Measurements from ENCODE around the gene IKBKG.
"Not testable (repeated sequence)": the region's sequence is repeated elsewhere in the genome, so short reads cannot be mapped to it uniquely, and the experiment has no call there.

Gene IKBKG

DNA sequence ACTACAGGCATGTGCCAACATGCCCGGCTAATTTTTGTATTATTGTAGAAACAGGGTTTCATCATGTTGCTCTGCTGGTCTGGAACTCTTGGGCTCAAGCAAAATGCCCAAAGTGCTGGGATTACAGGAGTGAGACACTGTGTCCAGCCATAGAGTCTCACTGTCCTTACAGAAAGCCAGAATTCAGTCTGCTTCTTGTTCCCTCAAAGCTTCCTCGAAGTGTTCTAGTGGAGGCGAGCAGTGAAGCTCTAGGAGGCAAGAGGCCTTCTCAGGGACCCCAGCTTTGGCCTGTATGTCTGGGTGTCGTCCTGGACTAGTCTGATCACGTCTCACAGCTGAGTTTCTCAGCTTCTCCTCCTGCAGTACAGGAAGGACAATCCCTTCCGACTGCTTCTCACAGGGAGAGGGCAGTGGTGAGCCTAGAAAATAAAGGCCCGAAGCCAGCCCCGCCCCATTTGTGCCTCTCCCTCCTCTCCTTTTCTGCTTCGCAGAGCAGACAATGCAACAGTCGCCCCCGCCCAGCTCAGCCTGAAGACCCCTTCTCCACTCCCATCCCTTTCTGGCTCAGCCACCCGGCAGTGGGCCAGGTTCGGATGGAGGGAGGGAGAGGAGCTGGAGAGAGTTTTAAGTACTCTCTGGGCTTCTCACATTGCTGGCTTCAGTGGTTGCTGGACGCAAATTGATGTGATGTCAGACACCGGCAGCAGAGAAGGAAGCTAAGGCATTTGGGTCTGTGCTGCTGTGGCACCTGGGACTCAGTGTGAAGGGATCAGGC lies 20.3 kb upstream of the IKBKG start:
- DNase-seq: peak; percentile 65

DNA sequence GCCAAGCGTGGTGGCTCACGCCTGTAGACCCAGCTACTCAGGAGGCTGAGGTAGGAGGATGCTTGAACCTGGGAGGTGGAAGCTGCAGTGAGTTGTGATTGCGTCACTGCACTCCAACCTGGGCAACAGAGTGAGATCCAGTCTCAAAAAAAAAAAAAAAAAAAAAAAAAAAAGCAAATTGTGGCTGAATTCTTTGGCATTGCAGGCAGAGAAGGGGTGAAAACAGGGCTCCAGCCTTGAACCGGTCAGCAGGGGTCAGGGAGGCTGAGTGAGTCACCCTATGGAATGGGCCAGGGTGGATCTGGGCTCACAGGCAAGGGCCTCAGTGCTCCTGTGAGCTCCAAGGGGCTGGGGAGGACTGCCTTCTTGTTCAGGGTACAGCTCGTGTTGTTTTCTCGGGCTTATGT lies 18.2 kb upstream of the IKBKG start:
- no peak for DNase-seq

DNA sequence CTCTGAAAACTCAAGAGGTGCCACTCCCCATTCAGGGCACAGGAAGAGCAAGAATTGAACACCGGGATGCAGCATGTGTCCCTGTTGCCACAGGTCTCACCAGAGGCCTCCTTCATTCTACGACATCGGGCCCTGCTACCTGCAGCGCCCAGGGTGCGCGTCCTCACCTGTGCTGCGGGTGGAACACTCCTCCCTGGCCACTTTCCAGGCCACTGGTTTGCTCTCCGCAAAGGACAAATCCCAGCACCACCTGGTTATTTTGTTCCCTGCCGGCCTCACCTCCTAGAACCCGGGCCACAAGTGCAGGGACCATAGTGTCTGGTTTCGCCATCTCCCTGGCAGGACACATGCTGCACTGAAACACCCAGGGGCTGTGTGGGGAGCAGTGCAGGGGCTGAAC lies 17.1 kb upstream of the IKBKG start:
- DNase-seq: no peak

DNA sequence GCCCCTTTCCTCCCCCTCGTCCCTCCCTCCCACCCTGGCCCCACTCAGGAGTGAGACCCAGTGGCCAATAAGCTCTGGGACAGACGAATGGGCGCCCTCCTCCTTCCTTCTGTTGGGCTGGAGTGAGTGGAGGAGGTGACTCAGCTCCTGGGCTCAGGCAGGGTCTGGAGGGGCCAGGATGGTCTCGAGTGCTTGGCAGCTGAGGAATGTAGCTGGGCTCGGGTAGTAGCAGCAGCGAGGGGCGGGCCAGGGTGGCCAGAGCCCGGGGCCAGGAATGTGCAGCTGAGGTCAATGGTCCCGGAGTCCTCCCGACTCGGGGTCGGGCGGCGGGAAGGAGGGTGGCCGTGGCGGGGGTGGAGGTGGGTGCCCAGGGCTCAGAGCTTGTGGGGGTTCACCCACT lies 15.8 kb upstream of the IKBKG start:
- DNase-seq: no peak

DNA sequence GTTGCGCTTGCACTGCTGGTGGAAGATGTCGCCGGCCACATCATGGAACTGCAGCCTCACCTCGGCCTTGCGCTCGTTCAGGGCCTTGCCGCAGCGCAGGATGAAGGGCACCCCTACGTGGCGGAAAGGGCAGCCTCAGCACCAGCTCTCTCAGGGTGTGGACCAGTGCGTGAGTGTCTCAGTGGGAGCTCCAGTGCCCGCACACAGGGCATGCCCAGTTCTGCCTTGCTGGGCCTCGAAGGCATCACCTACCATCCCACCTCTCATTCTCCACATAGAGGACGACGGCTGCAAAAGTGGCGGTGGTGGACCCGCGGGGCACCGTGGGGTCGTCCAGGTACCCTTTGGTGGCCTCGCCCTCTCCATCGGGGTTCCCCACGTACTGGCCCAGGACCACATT lies 14.7 kb upstream of the IKBKG start:
- no peak for DNase-seq

DNA sequence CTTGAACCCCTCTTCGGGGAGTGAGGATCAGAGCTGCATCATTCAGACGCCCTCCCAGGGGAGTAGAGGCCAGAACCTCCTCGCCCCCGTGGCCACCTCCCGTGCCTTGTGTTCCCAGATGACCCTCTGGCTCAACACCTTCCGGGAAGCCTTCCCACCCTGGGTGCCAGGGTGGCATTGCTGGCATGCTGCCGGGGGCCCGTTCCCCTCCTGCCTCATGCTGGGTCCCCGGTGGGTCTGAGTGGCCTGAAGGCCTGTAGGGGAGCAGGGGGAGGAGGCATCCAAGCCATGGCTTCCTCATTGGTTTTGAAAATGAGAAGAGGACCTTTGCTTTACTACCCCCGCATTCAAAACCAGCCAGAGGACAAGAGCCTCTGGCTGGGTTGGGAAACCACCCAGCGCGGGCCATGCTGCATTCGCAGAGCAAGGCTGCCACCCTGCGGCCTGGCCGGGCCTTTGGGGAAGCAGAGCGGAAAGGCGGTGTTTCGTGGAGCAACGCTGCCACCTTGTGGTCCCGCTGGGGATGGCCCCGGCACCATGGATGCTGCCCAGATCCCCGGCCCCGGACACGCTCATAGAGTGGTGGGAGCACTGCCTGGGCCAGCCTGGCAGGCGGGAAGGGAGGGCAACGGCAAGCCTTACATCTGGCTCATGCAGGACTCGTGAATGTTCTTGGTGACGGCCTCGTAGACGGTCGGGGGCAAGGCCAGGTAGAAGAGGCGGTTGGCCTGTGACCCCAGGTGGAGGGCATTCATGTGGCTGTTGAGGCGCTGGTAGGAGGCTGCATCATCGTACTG lies 12.7 kb upstream of the IKBKG start:
- DNase-seq: peak; percentile 84

DNA sequence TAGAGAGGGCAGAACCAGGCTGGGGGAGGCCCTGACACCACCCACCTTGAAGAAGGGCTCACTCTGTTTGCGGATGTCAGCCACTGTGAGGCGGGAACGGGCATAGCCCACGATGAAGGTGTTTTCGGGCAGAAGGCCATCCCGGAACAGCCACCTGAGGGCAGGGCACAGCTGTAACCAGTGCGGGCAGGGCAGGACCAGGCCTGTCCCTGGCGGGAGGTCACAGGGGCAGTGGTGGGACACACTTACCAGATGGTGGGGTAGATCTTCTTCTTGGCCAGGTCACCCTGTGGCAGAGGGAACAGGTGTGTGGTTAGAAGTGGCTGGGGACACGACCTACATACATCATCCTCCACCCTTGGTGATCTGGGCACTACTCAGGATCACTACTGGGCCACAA lies 11.5 kb upstream of the IKBKG start:
- no peak for DNase-seq

DNA sequence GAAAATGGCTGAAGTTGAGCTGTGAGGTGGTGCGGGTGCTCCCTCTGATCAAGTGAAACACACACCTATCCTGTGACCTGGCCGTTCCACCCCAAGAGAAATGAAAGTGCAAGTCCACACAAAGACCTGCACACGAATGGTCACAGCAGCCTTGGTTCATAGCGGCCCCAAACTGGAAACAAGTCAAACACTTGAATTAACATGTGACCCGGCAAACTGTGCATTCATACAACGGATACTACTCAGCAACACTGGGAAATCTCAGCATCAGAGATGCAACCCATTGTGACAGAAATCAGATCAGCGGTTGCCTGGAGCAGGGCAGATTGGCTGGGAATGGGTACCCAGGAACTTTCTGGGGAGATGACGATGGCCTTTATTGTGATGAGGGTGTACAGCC lies 8.3 kb upstream of the IKBKG start:
- no peak for DNase-seq

DNA sequence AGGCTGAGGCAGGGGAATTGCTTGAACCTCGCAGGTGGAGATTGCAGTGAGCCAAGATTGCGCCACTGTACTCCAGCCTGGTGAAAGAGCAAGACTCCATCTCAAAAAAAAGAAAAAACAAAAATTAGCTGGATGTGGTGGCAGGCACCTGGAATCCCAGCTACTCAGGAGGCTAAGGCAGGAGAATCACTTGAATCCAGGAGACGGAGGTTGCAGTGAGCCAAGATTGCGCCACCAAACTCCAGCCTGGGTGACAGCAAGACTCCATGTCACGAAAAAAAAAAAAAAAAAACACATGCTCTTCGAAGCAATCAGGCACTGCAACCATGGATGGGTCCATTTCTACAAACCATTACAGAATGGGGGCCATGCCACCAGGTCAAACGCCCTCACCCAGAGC lies 7.1 kb upstream of the IKBKG start:
- not testable (repeated sequence) for DNase-seq

DNA sequence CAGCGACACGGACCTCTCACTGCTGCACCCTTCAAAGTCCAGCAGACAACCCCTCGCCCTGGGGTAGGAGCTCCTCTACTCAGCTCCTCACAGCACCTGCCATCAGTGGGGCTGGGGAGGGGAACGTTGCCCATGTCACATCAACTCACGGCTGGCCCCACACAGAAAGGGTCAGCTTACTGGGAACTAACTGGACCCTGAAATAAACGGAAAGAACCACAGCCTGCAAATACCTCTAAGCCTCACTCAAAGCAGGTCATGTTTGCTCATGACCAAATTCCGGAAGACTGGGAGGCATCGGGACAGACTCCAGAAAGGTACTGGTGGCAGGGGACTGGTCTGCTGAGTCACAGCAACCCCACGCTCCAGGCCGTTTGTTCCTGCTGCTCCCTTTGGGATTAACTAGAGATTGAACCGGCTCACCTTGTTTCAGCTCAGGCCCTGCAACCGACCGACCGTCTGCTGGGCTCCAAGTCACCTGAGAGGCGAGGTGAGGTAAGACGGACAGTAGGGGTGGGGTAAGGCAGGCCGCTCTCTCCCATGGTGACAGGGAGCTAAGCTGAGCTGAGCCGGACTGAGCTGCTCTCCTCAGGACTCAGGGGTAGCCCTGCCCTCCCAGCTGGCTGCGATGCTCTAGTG lies 6.4 kb upstream of the IKBKG start:
- no peak for DNase-seq

DNA sequence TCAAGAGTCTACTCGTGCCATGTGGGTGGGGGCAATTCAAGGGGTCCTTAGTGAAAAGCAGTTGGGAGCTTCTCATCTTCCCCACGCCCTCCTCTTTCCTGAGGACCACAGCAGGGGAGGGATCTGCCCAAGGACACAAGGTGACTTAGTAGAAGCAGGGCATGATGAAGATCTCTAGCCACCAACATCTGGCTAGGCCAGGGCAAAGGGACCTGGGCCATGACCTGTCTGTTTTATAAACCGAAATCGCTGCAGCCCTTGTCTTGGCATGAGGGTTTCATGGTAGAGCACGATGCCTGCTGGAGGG lies 5.9 kb upstream of the IKBKG start:
- DNase-seq: no peak

DNA sequence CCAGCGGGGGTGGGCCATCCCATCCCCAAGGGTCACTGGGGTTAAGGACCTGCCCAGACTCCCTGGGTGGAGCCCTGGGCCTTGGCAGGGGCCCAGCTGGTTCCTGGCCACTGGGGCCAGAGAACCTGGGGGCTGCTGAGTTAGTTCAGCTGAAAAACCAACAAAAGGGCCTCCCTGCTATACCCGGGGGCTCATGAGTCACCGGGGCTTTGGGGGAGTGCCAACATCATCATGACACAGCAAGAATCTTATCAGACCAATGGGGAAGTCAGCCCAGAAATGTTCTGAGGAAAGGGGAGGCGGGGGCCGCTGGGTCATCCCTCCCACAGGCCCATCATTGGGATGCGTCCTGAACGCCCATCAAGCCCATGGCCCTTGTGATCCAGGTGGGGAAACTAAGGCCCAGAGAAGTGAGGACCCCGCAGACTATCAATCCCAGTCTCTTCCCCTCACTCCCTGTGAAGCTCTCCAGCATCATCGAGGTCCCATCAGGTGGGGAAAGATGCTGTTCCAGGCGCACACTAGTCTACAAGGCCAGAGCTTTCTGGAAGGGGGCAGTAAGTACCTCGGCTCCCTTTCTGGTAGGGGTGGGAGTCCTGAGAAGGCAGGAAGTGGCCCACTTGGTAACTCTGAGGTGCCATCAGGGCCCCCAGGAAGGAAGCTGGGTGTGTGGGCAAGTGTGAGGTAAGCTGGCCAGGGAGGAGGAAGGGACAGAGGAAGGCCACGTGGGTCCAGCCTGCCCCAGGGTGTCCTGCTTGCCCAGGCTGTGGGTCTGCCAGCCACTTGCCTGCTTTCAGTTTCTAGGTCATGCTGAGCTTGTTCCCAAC lies 5.3 kb upstream of the IKBKG start:
- DNase-seq: peak; percentile 70

DNA sequence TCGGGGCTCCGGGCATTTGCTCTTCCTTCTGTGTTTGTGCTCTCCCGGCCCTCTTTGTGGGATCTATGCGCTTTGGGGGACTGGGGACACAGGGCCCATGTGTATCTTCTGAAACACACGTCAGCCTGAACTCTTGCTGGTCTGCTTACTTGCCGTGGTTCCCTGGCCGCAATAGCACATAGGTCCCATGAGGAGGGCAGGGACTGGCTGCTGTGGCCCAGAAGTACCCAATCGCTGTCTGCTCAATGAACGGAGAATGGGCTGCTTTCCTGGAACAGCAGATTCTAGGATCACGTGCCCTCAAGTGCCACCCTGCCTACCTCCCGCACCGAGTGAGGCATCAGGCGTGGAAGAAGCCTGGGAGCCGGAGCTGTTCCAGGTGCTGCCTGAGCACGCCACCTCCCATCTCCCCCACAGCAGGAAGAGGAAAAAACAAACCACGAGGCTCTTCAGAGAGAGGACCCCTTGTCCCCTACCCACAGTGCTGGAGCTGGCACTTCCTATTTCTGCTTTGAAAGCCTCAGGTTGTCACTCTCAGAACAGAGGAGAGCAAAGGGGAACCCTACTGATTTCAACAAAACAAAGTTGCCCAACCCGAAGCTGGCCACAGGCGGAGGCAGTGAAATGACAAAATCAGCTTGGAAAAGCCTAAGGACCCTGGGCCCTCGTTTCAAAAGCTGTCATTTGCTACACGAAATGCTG lies 4.5 kb upstream of the IKBKG start:
- peak; percentile 35 for DNase-seq

DNA sequence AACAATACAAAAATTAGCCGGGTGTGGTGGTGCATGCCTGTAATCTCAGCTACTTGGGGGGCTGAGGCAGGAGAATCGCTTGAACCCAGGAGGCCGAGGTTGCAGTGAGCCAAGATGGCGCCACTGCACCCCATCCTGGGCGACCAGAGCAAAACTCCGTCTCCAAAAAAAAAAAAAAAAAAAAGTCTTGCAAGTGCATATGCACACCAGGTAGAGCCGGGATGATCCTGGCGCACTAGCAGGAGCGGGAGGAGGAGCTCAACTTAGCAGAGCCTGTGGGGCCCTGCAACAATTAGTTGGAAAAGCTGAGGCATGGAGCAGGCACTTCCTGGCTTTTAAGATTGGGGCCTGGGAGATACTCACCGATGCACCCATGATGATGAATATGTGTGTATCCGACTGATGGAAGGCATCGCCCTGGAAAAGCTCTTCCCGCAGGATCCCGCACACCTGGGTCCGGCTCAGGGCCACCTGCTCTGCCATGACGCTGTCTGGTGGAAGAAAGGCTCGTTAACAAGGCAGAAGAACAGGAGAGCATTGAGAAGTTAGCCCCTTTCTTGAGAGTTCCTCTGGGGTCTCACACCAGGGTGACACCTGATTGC lies 1.6 kb upstream of the IKBKG start:
- DNase-seq: no peak

DNA sequence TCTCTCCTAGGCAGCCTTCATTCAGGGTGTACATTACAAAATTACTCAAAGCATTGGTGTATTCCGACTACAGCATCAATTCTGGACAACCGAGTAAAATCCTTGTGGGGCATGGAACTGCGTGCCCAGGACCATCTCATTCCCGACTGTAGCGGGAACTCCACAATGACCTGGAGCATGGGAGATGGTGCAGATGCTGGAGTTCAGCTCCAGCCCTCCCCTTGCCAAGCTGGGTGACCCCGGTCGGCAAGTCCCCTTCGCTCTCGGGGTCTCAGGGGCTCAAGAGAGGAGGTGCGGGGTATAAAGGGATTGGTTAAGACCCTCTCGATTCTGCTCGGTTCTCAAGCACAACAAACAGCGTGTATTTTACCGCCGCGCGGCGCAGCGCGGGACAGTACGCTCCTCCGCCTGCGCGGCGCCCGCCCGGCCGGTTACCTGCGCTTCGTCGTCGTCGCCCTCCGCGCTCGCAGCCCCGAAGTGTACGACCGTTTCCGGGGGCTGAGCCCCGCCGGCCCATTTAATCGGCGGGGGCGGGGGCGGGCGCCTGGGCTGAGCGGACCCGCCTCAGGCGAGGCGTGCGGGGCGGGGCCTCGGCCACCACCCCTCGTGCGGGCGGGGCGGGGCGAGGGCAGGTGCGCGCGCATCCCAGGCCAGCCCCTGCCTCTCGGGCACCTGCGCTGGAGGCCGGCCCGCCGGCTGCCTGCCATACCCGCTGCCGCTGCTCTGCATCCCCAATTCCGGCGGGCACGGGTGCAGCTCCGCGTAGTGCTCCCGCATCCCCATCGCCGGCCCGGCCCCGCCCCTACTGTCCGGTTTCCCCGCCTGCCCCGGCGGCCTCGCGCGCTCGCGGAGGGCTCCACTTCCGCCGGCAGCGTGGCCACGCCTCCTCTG lies 821 bp upstream of the IKBKG start, which contains the start of gene G6PD:
G6PD (minus strand) TSS at position 493 of the 891 bp plus-strand sequence. CDS start 691 bp downstream, outside the sequence.
- DNase-seq: peak; percentile 81

DNA sequence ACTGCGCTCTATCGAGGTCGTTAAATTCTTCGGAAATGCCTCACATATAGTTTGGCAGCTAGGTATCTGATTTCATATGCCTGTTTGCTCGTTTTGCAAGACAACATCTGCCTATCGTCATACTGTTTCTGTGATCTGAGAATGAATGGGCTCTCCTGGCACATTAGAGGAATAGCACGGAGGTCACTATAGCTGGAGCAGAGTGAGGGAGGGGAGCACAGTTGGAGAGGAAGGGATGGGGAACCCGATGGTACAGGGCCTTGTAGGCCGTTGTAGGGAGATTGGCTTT lies 552 bp downstream of the IKBKG start:
- DNase-seq: no peak

DNA sequence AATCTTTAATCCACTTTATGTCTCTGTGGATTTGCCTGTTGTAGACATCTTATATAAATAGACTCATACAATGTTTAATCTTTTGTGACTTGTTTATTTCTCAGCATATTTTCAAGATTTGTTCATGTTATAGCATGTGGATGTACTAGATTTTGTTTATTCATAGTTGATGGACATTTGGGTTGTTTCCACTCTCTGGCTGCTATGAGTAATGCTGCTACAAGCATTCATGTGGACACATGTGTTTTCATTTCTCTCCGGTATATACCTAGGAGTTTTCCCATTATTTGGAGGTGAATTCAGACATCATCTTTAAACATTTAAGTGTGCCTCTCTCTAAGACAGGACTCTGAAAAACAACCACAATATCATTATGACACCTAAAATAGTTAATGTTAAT lies 2.3 kb downstream of the IKBKG start:
- DNase-seq: no peak

DNA sequence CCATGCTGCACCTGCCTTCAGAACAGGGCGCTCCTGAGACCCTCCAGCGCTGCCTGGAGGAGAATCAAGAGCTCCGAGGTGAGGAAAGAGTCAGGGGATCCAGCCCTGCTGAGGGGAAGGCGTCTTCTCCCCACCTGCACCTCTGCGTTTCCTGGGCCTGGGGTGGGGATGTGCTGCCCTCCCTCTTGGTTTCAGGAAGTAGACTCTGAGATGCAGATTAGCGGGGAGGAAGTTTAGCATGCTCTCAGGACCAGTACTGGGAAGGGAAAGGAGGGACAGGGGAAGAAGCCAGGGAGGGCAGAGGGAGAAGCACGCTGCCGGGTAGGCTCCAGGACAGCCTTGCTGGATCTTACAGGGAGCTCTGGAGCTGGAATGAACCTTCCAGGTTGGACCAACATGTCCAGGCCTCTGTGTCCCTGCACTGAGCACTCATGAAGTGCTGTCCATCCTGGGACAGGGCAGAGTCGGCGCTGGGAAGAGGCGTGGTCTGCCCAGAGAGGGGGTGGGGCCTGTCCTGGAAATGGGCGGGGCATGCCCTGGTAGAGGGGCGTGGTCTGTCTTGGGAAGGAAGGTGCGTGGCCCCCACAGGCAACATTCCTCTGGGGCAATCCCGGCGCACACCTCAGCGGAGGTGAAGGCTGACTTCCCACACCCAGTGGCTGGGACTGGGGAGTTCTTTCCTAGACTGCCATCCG lies 4.8 kb downstream of the IKBKG start:
- DNase-seq: not testable (repeated sequence)

DNA sequence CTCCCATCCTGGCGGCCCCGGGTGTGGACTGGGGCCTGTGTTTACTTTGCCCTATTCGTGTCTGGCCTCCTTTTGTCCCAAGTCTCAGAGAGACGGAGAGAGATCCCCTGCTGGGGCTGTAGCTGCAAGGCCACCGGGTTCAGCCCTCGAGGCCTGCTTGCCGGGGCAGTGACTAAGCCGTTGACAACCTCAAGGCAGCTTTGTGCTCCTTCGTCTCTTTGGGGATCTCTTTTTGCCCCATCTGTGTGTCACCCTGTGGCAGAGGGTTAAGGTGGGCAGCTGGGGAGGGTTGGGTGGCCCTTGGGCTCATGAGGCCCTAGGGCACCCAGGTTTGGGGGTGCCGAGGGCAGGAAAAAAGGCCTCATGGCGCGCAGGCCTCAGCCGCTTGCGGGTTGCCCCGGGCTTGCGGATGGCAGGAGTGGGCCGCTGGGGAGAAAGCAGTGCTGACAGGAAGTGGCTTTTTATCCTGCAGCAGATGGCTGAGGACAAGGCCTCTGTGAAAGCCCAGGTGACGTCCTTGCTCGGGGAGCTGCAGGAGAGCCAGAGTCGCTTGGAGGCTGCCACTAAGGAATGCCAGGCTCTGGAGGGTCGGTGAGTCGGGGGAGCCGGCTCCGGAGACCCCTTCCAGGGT lies 10.8 kb downstream of the IKBKG start:
- DNase-seq: not testable (repeated sequence)

DNA sequence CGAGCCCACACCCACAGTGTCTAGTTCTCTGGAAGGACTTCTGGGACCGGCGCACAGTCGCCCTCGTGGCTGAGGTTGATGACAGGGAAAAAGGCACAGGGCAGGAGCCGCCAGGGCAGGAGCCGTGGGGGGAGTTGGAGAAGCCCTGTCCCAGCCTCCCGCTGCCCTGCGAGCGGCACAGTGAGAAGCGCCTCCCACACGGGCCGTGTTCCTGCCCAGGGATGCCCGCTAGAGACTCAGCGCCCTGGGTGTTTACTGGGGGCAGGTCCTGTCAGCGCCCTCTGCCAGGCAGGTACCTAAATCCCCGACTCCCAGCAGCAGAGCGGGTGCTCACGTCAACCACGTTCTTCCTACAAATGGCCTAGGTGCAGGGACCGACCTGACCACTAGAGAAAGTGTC lies 11.5 kb downstream of the IKBKG start:
- not testable (repeated sequence) for DNase-seq

Data from activated naive CD4-positive, alpha-beta T cell treated with anti-CD3 and anti-CD28 coated beads, Interleukin-2, amount 50 U/mL, for 16 hours (primary cell).